GM21447 (cell line): ENCODE results near the gene SAMD10.

Experiments
- ATAC-seq: cut with Tn5 transposase; IDR thresholded peaks from one replicate; pipeline ENCODE4 v1.9.1; 2021; ENCODE audit not compliant: unreplicated experiment

SAMD10 gene

GRCh38 chr20:63957690-63958441 is 21.6 kb downstream of the SAMD10 start:
- ATAC-seq = no peak

DNA sequence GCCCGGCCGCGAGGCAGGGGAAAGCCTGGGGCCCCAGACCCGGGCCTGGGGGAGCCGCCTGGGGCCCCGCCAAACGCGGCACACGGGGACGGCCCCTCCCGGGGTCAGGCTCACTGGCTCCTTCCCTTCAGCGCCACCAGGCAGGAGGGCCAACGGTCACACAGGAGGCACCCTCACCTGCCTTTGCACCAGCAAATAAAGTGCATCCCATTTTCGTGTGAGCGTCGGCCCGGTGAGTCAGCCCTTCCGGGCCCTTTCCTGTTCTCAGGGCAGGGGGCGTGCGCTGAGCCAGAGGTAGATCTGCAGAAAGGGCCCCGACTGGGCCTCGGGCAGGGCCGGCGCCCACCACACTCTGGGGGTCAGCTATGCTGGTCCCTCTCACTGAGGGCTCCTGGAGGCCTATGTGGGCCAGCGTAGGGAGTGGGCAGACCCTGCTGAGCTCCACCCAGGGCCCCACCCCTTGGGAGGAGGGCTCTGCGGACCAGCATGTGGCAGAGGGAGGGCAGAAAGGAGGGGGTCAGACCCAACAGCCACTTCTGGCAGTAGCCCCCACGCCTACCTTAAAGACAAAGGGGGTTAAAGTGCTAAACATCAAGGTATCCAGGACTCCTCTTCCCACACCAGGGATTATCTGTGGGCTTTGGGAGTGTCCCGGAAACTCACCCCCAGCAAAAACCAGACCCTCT is 22.3 kb downstream of the SAMD10 start:
- ATAC-seq = peak; percentile 31

- ATAC-seq = peak; percentile 1
Measured at GRCh38 chr20:63956664-63957003, 22.8 kb downstream of the SAMD10 start.

- peak; percentile 64 for ATAC-seq
Measured at GRCh38 chr20:63955827-63956663, 23.4 kb downstream of the SAMD10 start, which contains the start of gene UCKL1. Gene UCKL1 (minus strand): TSS chr20:63956416. CDS start chr20:63956372, 44 bp downstream.

GRCh38 chr20:63955281-63955826 is 24.1 kb downstream of the SAMD10 start:
- peak; percentile 13 for ATAC-seq

DNA sequence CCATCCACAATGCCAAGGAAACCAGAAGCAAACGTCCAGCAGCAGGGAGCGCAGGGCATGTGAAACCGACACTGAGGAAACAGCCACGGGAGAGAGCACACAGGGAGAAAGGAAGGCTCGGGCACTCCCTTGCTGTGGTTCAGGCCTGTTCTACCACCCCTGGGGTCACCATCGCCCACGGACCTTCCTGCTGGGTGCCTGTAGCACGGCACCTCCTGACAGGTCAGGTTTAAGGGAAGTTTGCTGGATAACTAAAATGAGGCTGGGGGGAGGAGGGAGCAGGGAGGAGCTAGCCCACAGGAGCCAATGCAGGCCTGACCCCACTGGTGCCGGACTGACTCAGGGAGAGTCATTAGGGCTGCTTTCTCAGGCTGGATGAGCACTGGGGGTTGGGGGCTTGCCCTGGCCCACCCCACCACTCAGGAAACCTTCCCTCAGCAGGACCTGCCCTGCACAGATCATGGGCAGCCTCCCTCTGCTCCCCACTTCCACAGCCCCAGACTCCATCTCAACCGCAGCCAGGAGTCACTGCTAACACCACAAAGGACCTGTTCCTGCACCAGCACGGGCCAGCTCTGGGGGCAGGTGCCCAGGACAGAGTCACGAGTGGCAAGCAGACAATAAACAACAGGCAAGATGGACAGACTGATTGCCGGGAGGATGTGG is 25.5 kb downstream of the SAMD10 start:
- no peak for ATAC-seq

DNA sequence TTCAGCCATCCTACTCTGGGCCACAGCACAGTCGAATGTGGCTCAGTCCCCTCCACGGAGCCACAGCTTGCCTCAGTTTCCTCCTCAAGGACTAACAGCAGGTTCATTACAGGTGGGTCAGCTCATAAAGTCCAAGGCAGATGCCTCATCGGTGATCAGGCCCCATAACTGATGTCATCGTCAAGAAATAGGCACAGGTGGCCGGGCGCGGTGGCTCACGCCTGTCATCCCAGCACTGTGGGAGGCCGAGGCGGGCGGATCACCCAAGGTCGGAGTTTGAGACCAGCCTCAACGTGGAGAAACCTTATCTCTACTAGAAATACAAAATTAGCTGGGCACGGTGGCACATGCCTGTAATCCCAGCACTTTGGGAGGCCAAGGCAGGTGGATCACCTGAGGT is 26.7 kb downstream of the SAMD10 start:
- no peak for ATAC-seq

GRCh38 chr20:63952210-63952535 is 27.3 kb downstream of the SAMD10 start:
- ATAC-seq = no peak

DNA sequence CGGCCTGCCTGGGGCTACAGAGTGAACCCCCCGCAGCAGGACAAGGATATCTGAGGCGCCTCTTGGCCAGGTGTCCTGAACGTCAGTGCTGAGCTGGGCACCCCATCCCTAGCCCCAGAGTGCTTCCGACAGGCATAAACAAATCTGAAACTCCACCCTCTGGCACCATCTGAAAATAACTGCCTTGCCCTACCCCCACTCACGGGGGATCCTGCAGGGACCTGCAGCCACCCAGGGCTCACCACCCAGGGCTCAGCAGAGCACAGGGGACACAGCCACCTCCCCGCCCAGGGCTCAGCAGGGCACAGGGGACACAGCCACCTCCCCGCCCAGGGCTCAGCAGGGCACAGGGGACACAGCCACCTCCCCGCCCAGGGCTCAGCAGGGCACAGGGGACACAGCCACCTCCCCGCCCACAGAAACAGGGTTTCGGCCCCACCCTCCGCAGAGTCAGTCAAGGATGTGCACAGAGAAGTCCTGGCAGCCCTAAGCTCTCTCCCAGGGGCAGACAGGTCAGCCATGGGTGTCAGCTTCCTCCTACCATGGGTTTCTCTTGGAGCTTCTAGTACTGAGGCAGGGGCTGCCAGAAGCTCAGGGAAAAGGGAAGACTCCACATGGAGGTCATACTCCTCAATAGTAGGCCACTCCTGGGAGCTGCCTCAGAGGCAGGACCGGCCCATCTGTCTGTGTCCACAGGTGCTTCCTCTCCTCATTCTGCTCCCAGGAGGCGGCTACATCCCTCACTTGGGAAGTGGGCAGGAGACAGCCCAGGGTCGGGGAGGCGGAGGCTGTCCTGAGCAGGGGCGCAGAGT is 27.8 kb downstream of the SAMD10 start:
- ATAC-seq = no peak

- no peak for ATAC-seq
Measured at GRCh38 chr20:63950701-63951397, 28.6 kb downstream of the SAMD10 start.

GRCh38 chr20:63947638-63948456 is 31.6 kb downstream of the SAMD10 start:
- ATAC-seq = no peak

DNA sequence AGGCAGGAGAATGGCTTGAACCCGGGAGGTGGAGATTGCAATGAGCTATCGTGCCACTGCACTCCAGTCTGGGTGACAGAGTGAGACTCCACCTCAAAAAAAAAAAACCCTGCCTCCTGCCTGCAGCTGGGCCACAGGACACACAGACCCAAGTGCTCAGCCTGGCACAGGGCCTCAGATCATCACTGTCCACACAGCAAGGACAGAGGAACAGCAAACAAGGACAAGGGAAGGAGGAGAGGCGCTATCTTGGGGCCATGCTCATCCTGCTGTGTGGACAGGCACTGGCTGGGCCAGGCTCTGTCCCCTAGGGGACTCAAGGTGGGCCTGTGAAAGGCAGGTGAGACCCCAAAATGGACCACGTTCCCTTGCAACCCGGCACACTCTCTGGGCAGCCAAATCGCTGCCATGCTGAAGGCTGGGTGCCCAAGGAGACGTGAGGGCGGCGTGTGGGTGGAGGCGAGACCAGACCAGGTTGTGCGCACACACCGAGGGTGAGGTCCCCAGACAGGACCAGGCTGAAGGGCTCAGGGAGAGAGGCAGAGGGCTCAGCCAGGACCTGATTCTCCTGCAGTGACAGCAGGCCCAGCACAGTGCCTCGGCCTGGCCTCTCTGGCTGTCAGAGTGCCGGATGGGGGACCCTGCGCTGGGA is 32.3 kb downstream of the SAMD10 start:
- no peak for ATAC-seq

- ATAC-seq = no peak
Measured at GRCh38 chr20:63945921-63946920, 33.2 kb downstream of the SAMD10 start.

DNA sequence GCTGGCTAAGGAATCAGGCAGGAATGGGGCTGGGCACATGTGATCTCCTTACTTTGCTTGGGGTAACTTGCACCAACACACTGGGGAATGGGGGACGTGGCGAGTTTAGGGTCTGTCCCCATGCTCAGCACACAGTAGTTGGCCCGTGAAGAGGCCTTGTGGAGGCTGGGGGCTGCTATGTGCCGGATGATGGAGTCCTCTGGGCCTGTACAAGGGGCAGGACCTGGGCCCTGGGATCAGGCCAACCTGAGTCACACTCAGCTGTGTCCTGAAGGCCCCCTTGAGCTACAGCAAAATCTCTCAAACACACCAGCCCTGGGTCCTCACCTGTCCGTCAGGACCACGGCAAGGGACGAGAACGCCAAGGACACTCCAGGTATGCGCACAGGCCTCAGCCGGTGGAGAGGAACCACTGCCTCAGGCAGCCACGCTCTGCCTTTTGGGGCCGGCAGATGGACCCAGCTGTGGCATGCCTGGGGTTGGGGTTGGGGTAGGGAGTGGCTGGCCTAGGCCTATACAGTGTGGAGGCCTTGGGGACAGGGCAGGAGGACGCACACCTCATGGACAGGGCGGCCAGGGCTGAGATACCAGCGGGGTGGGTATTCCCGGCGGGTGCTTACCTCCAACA is 34.3 kb downstream of the SAMD10 start:
- ATAC-seq = no peak

DNA sequence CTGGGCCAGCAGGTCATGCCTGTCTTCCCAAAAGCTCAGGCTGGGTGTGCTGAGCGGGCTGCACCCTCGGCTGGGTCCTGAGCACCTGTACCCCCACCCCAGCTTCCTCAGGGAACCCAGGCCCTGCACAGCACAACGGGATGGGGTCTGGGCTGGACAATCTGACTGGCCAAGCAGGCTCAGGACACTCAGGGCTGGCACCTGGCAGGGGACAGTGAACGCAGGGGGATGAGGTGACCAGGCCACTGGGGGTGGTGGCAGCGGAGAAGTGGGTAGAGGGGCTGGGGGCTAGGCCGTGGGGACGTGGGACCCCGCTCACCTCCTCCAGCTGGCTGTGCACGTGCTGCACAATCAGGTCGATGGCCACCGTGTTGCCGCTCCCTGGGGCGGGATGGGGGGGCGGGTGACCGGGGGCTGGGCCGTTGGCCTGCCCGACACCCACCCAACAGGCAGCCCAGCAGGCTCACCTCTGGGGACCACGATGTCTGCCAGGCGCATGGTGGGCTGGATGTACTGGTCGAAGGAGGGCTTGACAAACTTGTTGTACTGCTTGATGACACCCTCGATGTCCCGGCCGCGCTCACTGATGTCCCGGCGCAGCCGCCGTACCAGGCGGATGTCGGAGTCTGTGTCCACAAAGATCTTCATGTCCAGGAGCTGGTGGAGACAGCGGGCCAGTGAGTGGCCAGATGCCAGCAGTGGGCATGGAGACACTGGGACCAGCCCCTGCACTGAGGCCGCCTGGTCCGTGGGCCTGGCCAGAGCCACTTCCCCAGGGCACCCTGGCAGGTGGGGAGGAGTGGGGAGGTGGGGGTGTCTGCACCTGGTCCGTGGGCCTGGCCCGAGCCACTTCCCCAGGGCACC is 35.1 kb downstream of the SAMD10 start:
- ATAC-seq = no peak

- ATAC-seq = no peak
Measured at GRCh38 chr20:63943808-63944077, 35.7 kb downstream of the SAMD10 start.
